Measurements from ENCODE around the gene RAPGEF6.

GRCh38 chr5:131375351-131375750 lies 259.7 kb downstream of the RAPGEF6 start:
- TF ChIP-seq, protein P1, sequence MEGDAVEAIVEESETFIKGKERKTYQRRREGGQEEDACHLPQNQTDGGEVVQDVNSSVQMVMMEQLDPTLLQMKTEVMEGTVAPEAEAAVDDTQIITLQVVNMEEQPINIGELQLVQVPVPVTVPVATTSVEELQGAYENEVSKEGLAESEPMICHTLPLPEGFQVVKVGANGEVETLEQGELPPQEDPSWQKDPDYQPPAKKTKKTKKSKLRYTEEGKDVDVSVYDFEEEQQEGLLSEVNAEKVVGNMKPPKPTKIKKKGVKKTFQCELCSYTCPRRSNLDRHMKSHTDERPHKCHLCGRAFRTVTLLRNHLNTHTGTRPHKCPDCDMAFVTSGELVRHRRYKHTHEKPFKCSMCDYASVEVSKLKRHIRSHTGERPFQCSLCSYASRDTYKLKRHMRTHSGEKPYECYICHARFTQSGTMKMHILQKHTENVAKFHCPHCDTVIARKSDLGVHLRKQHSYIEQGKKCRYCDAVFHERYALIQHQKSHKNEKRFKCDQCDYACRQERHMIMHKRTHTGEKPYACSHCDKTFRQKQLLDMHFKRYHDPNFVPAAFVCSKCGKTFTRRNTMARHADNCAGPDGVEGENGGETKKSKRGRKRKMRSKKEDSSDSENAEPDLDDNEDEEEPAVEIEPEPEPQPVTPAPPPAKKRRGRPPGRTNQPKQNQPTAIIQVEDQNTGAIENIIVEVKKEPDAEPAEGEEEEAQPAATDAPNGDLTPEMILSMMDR (IDR thresholded peaks at IDR 0.05): no peak
- no peak for TF ChIP-seq POLR2A (IDR thresholded peaks at IDR 0.05)

All from right lobe of liver (tissue), 4 donors.